Measurements from ENCODE around the gene TIMM13. TPM values are rescaled to one million over a fixed set of nuclear protein-coding genes. Genes with fewer than 3 reads are reported as not detected.

The TIMM13 gene
- total and polyA plus RNA-seq, 9 of the 15 experiments (the other 6 are each of a cell fraction or from before 2014, with no cell fraction given) = 17.6 to 215 (median 71.8) TPM

GRCh38 chr19:2394054-2394441, 33.3 kb downstream of the TIMM13 start:
- intact Hi-C loops (cut with micrococcal nuclease) (loop anchor here (5.0 to 10.0 kb wide), 2 partner anchors 221 to 242 kb away; partner anchors contain the start of gene AP3D1), in situ Hi-C loops (cut with MboI) (no loop called here)
- 57% methylated on average over 8 of the region's 8 CpGs for WGBS (ENCODE audit: insufficient coverage, low coverage, missing lambda C conversion rate)
- POLR2A ChIA-PET = interaction anchor here (0.6 to 0.8 kb wide), 2 partner anchors 13 to 103 kb away, joined by 3 to 4 read pairs; no protein-coding TSS in a partner anchor
- H3K9ac ChIP-seq (ENCODE audit: insufficient read depth in 1 of 2, low read depth in 2 of 2, low read length in 2 of 2) = no peak overlapping the region
- CTCF ChIA-PET (ENCODE audit: low intra/inter-chr PET ratio) = interaction anchor here (0.7 to 0.9 kb wide), 2 partner anchors 28 to 119 kb away, joined by 5 to 6 read pairs; no protein-coding TSS in a partner anchor
- no peak overlapping the region for H3K4me2 ChIP-seq (ENCODE audit: insufficient read depth, low read length)
- FAIRE-seq = no peak
- peaks cover 0 to 21% of the 10 kb centered on the region in 2 experiments; a peak in 2 of 5 replicates for H3K4me1 ChIP-seq (replicated peaks in 1 of 2; ENCODE audit: control insufficient read depth in 2 of 2, insufficient read depth in 2 of 2, low read length in 2 of 2)
- no peak for DNase-seq (ENCODE audit: extremely low read depth in 1 of 4, low spot score in 3 of 4)
- no peaks in the 10 kb centered on the region for H3K27me3 ChIP-seq (ENCODE audit: control insufficient read depth in 2 of 2, insufficient read depth in 2 of 2, low read length in 2 of 2)
- H3K4me3 ChIP-seq = no peak overlapping the region
- no peaks in the 10 kb centered on the region; the same call in none of the 2 replicates for H3K9me3 ChIP-seq (replicated peaks; ENCODE audit: control insufficient read depth, insufficient read depth, low read depth, low read length)
- H3K79me2 ChIP-seq (ENCODE audit: control insufficient read depth, insufficient read depth, low read length) = no peaks in the 10 kb centered on the region
- BruUV-seq (replicated peaks) = no TSS peak
- no peaks in the 10 kb centered on the region for H3K9me1 ChIP-seq (ENCODE audit: control insufficient read depth, insufficient read depth, low read length)
- no peaks in the 10 kb centered on the region for H4K20me1 ChIP-seq (replicated peaks; ENCODE audit: control insufficient read depth, insufficient read depth, low read length)
- no peak overlapping the region for H2AFZ ChIP-seq (ENCODE audit: low read depth, low read length)
- H3K27ac ChIP-seq (ENCODE audit: extremely low read depth, low read depth, low read length) = no peak overlapping the region
- ATAC-seq = no peak
- TF ChIP-seq PRDM10 (IDR thresholded peaks at IDR 0.05; ENCODE audit: partially characterized antibody) (no peak), BCLAF1 (IDR thresholded peaks at IDR 0.05; ENCODE audit: borderline replicate concordance in 1 of 2, control insufficient read depth in 1 of 2, low read depth in 2 of 2, low read length in 1 of 2) (no peak)
- H3K36me3 ChIP-seq (ENCODE audit: control insufficient read depth, insufficient read depth, low read length) = no peaks in the 10 kb centered on the region

All from K562 (cell line).